ENCODE measurements around the gene ARHGAP9.

The ARHGAP9 gene

GRCh38 chr12:57454213-57454565 lies 25.5 kb downstream of the ARHGAP9 start:
- Histone ChIP-seq H3K36me3 (ENCODE audit: control insufficient read depth in 2 of 2, insufficient read depth in 1 of 2, low read length in 2 of 2) (no peaks in the 10 kb centered on the region), H3K9me3 (ENCODE audit: control insufficient read depth, insufficient read depth, low read depth, low read length) (no peaks in the 10 kb centered on the region), H3K4me3 (ENCODE audit: low read depth, low read length) (no peak overlapping the region), H3K4me1 (ENCODE audit: control insufficient read depth, insufficient read depth, low read length) (peaks cover 7% of the 10 kb centered on the region; the same call in 1 of the 2 replicates), H3K27ac (ENCODE audit: extremely low read depth, low read depth, low read length) (no peak overlapping the region; the same call in 1 of the 2 replicates)
- POLR2A ChIA-PET: interaction anchor here (1.2 kb wide), 1 partner anchor 12 kb away, joined by 4 read pairs; no protein-coding TSS in a partner anchor
- TF ChIP-seq ZNF280D (tag by site-specific recombination; IDR thresholded peaks at IDR 0.05) (no peak), ZNF645 (tag by site-specific recombination; IDR thresholded peaks at IDR 0.05) (no peak), ZNF362 (tag by site-specific recombination; IDR thresholded peaks at IDR 0.05) (no peak), ZNF670 (tag by site-specific recombination; IDR thresholded peaks at IDR 0.05; ENCODE audit: low read depth) (no peak), REPIN1 (tag by site-specific recombination; IDR thresholded peaks at IDR 0.05; ENCODE audit: low read depth) (no peak), ZNF747 (tag by site-specific recombination; IDR thresholded peaks at IDR 0.05) (no peak), ZNF354C (tag by site-specific recombination; IDR thresholded peaks at IDR 0.05; ENCODE audit: borderline replicate concordance, low read depth) (no peak), GLI4 (tag by site-specific recombination; IDR thresholded peaks at IDR 0.05) (no peak), ZNF843 (tag by site-specific recombination; IDR thresholded peaks at IDR 0.05) (no peak), ZNF701 (tag by site-specific recombination; IDR thresholded peaks at IDR 0.05) (no peak), ZNF544 (tag by site-specific recombination; IDR thresholded peaks at IDR 0.05) (no peak), SETDB1 (IDR thresholded peaks at IDR 0.05; ENCODE audit: insufficient read length, low read length) (no peak), ZNF621 (tag by site-specific recombination; IDR thresholded peaks at IDR 0.05) (no peak), MZF1 (tag by site-specific recombination; IDR thresholded peaks at IDR 0.05; ENCODE audit: borderline replicate concordance) (no peak), ZNF518A (tag by site-specific recombination; conservative IDR thresholded peaks at IDR 0.05; ENCODE audit: low read depth) (no peak), PRDM2 (tag by site-specific recombination; IDR thresholded peaks at IDR 0.05; ENCODE audit: borderline replicate concordance) (no peak), PBX3 (CRISPR knock-in tag; IDR thresholded peaks at IDR 0.05) (no peak), ZNF211 (tag by site-specific recombination; IDR thresholded peaks at IDR 0.05; ENCODE audit: low read depth) (no peak), OSR2 (tag by site-specific recombination; IDR thresholded peaks at IDR 0.05) (no peak), MEIS1 (CRISPR knock-in tag; IDR thresholded peaks at IDR 0.05; ENCODE audit: borderline replicate concordance) (no peak)
- CTCF ChIA-PET: interaction anchor here (1.0 to 9.7 kb wide), 16 partner anchors 8 to 240 kb away, joined by 3 to 219 read pairs (median 19); partner anchors contain the start of genes INHBC, NXPH4 and STAC3

Data from HEK293 (cell line).